Transverse colon (tissue), 4 donors: ENCODE results near the gene RTEL1. TPM values are rescaled to one million over a fixed set of nuclear protein-coding genes. Genes with fewer than 3 reads are reported as not detected.

Source experiments
- DNase-seq: peaks from one replicate; pipeline ENCODE4 v3.0.0-alpha.2; 2019
- H3K27ac ChIP-seq, 4 donors: fragments of 200-600 bp; sonication (generic); 2 replicates each; pipeline ENCODE4 v1.5.1; 2016 to 2018; ENCODE audit warnings: inconsistent platforms in 4 of 4
- H3K27me3 ChIP-seq: fragments of 200-600 bp; sonication (generic); 2 replicates; pipeline ENCODE4 v1.5.1; 2017; ENCODE audit warnings: inconsistent platforms
- H3K36me3 ChIP-seq, 4 donors: fragments of 200-600 bp; sonication (generic); 2 replicates each; pipeline ENCODE4 v1.5.1; 2017 to 2019; ENCODE audit warnings: inconsistent platforms in 4 of 4
- H3K4me1 ChIP-seq, 4 donors: fragments of 200-600 bp; sonication (generic); 2 replicates each; pipeline ENCODE4 v1.5.1; 2017 to 2020; ENCODE audit warnings: inconsistent platforms in 4 of 4
- H3K4me3 ChIP-seq, 4 donors: fragments of 200-600 bp; sonication (generic); 1 replicate in 1 of 4; 2 replicates in 3 of 4; pipeline versions ENCODE4 v1.5.1 to v1.6.1; 2017 to 2019; ENCODE audit warnings: inconsistent platforms in 4 of 4
- H3K9me3 ChIP-seq, 2 donors: fragments of 200-600 bp; sonication (generic); 2 replicates each; pipeline ENCODE4 v1.5.1; 2017 to 2019; ENCODE audit warnings: inconsistent platforms in 2 of 2
- EP300 ChIP-seq: sonication (generic); formaldehyde crosslinking; IDR thresholded peaks from one replicate; pipeline ENCODE4 v1.6.1; 2017; ENCODE audit warnings: antibody characterized with exemption, low read depth
- POLR2A ChIP-seq: fragments of 450-650 bp; IDR thresholded peaks from one replicate; pipeline ENCODE4 v1.6.1; 2016; ENCODE audit warnings: antibody characterized with exemption, mild to moderate bottlenecking, moderate library complexity
- POLR2AphosphoS5 ChIP-seq, 3 donors: sonication (generic); formaldehyde crosslinking; IDR thresholded peaks; one replicate each; pipeline ENCODE4 v1.6.1; 2016; ENCODE audit warnings: antibody characterized with exemption in 3 of 3
- WGBS, 2 donors: methylation state at CpG; one replicate each; pipeline ENCODE4 v1.1.5; 2018; ENCODE audit warnings: low coverage in 1 of 2; 5-methylcytosine and 5-hydroxymethylcytosine counted together
- in situ Hi-C, 4 donors: fragments of 200-750 bp; cut with MboI; loops; one replicate each; pipeline versions ENCODE4 v1.15.0 to v1.15.1; 2017; ENCODE audit warnings: low sequenced_read_pairs in 3 of 4, low pct_ligation_motif_present in 1 of 4, low pct_unique_long_range_greater_than_20kb in 1 of 4
- intact Hi-C: fragments of 100-400 bp; cut with DNase I; formaldehyde crosslinking; loops from one replicate; pipeline ENCODE4 v1.15.1; 2023; ENCODE audit warnings: low total_unique reads
- total RNA-seq, 4 donors: library from RNA; depleted of rRNA; stranded (reverse); fragments of >200 nt; gene quantifications; one replicate each; pipeline ENCODE4 v1.1.0, GENCODE V29; 2016
- TF ChIP-seq, protein P1 (sequence below), 5 experiments: fragments of 200-600 bp in 3 of 5; fragments of 450-650 bp in 2 of 5; sonication (generic) in 3 of 5; IDR thresholded peaks; 1 replicate in 2 of 5; 2 replicates in 3 of 5; pipeline ENCODE4 v1.5.1; 2016 to 2017; ENCODE audit warnings: antibody characterized with exemption in 5 of 5, inconsistent platforms in 3 of 5, mild to moderate bottlenecking in 2 of 5, moderate library complexity in 1 of 5

The RTEL1 gene
- total RNA-seq, 4 donors from 2014 or later, result 18.8 to 84.9 (median 24.1) TPM

DNA sequence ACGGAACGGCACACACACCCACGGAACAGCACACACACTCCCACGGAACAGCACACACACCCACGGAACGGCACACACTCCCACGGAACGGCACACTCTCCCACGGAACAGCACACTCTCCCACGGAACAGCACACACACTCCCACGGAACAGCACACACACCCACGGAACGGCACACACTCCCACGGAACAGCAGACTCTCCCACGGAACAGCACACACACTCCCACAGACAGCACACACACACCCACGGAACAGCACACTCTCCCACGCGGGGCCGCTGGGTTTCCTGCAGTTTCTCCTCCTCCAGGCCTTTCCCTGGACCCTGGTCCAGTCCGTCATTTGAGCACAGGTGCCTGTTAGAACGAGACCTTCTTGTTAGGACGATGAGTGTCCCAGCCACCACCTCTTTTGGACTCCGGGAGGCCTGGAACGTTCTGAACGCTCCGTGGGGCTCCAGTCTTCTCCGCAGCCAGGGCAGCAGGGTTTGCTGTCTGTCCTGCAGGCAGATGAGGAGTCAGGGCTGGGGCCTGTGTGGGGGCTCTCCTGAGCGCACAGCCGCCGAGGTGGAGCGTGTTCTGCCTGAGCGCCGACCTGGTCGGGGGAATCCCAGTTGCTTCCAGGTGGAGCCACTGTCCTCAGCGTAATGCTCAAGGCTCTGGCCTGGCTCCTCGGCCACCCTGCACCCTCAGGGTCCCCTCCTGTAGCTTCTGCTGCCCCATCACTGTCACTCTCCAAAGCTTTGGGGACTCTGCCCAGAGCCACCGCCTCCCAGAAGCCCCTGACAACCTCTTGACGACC lies 20.8 kb downstream of the RTEL1 start:
- 88% methylated on average over 36 of the region's 38 CpGs; no CpG with 5 or more reads in 1 of the 2 donors for WGBS, 2 donors
- Histone ChIP-seq H3K27ac (no peak overlapping the region), H3K36me3 (no peaks in the 10 kb centered on the region), H3K4me1 (peaks cover 0 to 14% (median 8%) of the 10 kb centered on the region in 4 donors), H3K27me3 (no peaks in the 10 kb centered on the region), H3K9me3 (no peaks in the 10 kb centered on the region), H3K4me3 (no peak overlapping the region)
- in situ Hi-C loops (no loop called here), intact Hi-C loops (no loop called here)
- TF ChIP-seq POLR2A (no peak), POLR2AphosphoS5 (IDR thresholded peaks at IDR 0.05) (no peak), EP300 (no peak)
- TF ChIP-seq, protein P1, sequence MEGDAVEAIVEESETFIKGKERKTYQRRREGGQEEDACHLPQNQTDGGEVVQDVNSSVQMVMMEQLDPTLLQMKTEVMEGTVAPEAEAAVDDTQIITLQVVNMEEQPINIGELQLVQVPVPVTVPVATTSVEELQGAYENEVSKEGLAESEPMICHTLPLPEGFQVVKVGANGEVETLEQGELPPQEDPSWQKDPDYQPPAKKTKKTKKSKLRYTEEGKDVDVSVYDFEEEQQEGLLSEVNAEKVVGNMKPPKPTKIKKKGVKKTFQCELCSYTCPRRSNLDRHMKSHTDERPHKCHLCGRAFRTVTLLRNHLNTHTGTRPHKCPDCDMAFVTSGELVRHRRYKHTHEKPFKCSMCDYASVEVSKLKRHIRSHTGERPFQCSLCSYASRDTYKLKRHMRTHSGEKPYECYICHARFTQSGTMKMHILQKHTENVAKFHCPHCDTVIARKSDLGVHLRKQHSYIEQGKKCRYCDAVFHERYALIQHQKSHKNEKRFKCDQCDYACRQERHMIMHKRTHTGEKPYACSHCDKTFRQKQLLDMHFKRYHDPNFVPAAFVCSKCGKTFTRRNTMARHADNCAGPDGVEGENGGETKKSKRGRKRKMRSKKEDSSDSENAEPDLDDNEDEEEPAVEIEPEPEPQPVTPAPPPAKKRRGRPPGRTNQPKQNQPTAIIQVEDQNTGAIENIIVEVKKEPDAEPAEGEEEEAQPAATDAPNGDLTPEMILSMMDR (IDR thresholded peaks at IDR 0.05), result no peak
- DNase-seq, result no peak

DNA sequence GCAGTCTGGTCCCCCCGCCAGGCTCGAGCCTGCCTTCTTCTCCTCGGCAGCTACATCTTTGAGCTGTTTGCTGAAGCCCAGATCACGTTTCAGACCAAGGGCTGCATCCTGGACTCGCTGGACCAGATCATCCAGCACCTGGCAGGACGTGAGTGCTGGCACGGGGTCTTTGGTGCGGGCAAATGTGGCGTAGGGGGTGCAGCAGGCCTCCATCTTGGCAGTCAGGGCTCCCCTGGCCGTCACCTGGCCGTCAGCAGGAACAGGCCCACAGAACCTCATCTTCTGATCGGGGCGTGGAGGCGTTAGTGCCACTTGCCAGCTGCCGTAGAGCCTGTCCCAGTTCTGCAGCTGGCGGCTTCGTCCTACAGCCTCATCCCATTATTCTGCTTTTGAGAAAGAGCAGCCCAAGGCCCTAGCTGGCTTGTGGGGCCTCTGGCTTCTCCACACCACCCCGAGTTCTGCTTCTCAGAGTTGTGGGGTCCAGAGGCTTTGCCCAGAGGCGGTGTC lies 21.7 kb downstream of the RTEL1 start:
- intact Hi-C loops, result no loop called here
- DNase-seq, result no peak
- no peak overlapping the region for H3K27ac ChIP-seq
- no peaks in the 10 kb centered on the region for H3K36me3 ChIP-seq
- in situ Hi-C loops, result no loop called here
- no peak for TF ChIP-seq EP300
- TF ChIP-seq, protein P1 (IDR thresholded peaks at IDR 0.05), result no peak
- no peak for TF ChIP-seq POLR2A
- no peak for TF ChIP-seq POLR2AphosphoS5 (IDR thresholded peaks at IDR 0.05)
- peaks cover 0 to 14% (median 8%) of the 10 kb centered on the region in 4 donors for H3K4me1 ChIP-seq
- no peak overlapping the region for H3K4me3 ChIP-seq
- H3K9me3 ChIP-seq, result no peaks in the 10 kb centered on the region
- H3K27me3 ChIP-seq, result no peaks in the 10 kb centered on the region
- 90 to 100% methylated on average over 1 to 19 of the region's 19 CpGs for WGBS, 2 donors

DNA sequence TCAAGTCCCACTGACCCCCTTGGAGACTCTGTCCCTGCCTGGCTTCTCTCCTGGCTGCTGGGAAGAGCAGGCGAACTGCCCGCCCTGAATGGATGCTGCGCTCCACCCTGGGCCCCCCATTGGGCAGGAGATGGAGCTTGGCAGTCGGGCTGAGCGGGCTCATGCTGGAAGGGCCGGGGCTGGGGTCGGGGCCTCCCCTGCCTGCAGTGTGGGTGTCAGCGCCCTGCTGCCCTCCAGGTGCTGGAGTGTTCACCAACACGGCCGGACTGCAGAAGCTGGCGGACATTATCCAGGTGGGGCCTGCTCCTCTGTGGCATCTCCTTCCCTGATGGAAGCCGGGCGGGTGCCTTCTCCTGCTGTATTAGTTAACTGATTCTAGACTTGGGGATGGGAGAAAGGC lies 22.3 kb downstream of the RTEL1 start:
- WGBS, 2 donors, result 99% methylated on average over 12 of the region's 13 CpGs; no CpG with 5 or more reads in 1 of the 2 donors
- H3K36me3 ChIP-seq, result no peaks in the 10 kb centered on the region
- in situ Hi-C loops, result no loop called here

More for the DNA sequence above, 22.3 kb downstream of the RTEL1 start:
- Histone ChIP-seq H3K9me3 (no peaks in the 10 kb centered on the region), H3K27me3 (no peaks in the 10 kb centered on the region), H3K27ac (no peak overlapping the region), H3K4me1 (peaks cover 0 to 14% (median 8%) of the 10 kb centered on the region in 4 donors), H3K4me3 (no peak overlapping the region)
- no peak for TF ChIP-seq POLR2AphosphoS5 (IDR thresholded peaks at IDR 0.05)
- TF ChIP-seq, protein P1 (IDR thresholded peaks at IDR 0.05), result no peak
- no peak for TF ChIP-seq EP300
- TF ChIP-seq POLR2A, result no peak
- intact Hi-C loops, result no loop called here
- no peak for DNase-seq
